ACHN (cell line): ENCODE results near the gene MOB1B.
"Not testable (repeated sequence)": the region's sequence is repeated elsewhere in the genome, so short reads cannot be mapped to it uniquely, and the experiment has no call there.

Source experiments
- DNase-seq: peaks from one replicate; pipeline ENCODE4 v3.0.0-alpha.2; 2015
- in situ Hi-C: cut with HindIII; loops from 2 replicates; pipeline ENCODE4 v1.10.0; 2017; ENCODE audit warnings: low sequenced_read_pairs, low pct_ligation_motif_present, low pct_unique_long_range_greater_than_20kb

Gene MOB1B

DNA sequence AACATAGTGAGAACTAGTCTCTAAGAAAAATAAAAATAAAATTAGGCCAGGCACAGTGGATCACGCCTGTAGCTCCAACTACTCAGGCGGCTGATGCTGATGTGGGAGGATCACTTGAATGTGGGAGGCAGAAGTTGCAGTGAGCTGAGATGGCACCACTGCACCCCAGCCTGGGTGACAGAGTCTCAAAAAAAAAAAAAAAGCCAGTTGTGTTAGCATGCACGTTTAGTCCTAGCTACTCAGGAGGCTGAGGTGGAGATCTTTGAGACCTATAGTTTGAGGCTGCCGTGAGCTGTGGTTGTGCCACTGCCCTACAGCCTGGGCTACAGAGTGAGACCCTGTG lies 93.8 kb downstream of the MOB1B start:
- in situ Hi-C loops = no loop called here
- no peak for DNase-seq

DNA sequence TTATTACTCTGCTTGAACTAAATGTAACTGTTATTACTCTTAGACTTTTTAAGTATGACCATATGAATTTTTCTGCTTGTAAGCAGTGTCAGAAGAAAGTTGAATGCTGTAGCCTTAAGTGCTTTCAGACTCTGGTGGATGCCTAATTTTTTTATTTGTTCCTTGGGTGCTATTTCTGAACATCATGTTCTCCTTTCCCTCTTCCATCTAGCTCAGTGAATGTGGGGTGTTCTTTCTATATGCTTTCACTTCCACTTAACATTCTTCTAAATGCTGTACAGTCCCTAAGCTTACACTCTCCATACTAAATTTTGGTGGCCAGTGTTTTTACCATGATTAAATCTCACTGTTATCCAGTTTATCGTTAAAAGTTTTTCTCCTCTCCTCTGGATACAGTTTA lies 94.9 kb downstream of the MOB1B start:
- no peak for DNase-seq
- in situ Hi-C loops = no loop called here

DNA sequence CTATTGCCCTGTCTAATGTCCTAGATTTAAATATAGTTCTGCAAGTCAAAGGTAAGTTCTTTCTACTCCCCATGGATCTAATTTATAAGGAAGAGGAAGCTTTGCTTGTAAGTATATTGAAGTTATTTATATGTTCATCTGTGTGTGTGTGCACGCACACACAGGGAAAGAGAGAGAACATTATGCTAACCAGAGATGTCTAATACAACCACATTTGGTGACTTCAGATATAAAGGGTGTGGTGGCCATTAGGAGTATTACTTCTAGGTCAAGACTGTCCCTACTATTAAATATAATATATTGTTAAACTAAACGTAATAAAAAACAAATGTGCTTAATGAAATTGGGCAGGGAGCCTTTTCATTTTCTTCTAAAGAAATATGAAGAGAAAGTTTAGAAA lies 95.4 kb downstream of the MOB1B start:
- DNase-seq = no peak
- in situ Hi-C loops = no loop called here

DNA sequence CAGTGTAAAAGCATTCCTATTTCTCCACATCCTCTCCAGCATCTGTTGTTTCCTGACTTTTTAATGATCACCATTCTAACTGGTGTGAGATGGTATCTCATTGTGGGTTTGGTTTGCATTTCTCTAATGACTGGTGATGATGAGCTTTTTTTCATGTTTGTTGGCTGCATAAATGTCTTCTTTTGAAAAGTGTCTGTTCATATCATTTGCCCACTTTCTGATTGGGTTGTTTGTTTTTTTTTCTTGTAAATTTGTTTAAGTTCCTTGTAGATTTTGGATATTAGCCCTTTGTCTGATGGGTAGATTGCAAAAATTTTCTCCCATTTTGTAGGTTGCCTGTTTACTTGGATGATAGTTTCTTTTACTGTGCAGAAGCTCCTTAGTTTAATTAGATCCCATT lies 97.5 kb downstream of the MOB1B start:
- DNase-seq, in situ Hi-C loops: not testable (repeated sequence)

DNA sequence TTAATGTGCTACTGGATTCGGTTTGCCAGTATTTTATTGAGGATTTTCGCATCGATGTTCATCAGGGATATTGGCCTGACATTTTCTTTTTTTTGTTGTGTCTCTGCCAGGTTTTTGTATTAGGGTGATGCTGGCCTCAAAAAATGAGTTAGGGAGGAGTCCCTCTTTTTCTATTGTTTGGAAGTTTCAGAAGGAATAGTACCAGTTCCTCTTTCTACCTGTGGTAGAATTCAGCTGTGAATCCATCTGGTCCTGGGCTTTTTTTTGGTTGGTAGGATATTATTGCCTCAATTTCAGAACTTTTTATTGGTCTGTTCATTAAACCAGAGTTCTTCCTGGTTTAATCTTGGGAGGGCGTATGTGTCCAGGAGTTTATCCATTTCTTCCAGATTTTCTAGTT lies 99.2 kb downstream of the MOB1B start:
- DNase-seq, in situ Hi-C loops: not testable (repeated sequence)

DNA sequence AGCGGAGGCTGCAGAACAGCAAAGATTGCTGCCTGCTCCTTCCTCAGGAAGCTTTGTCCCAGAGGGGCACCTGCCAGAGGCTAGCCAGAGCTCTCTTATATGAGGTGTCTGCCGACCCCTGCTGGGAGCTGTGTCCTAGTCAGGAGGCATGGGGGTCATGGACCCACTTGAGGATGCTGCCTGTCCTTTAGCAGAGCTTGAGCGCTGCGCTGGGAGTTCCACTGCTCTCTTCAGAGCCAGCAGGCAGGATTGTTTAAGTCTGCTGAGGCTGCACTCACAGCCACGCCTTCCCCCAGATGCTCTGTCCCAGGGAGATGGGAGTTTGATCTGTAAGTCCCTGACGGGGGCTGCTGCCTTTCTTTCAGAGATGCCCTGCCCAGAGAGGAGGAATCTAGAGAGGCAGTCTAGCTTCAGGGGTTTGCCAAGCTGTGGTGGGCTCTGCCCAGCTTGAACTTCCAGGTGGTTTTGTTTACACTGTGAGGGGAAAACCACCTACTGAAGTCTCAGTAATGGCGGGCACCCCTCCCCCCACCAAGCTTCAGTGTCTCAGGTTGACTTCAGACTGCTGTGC lies 102.2 kb downstream of the MOB1B start:
- no peak for DNase-seq
- in situ Hi-C loops = no loop called here

DNA sequence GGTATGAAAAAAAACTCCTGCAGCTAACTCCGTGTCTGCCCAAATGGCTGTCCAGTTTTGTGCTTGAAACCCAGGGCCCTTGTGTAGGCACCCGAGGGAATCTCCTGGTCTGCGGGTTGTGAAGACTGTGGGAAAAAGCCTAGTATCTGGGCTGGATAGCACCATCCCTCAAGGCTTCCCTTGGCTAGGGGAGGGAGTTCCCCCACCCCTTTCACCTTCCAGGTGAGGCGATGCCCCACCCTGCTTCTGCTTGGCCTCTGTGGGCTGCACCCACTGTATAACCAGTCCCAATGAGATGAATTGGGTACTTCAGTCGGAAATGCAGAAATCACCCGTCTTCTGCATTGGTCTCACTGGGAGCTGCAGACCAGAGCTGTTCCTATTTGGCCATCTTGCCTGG lies 102.9 kb downstream of the MOB1B start:
- in situ Hi-C loops, DNase-seq: not testable (repeated sequence)

DNA sequence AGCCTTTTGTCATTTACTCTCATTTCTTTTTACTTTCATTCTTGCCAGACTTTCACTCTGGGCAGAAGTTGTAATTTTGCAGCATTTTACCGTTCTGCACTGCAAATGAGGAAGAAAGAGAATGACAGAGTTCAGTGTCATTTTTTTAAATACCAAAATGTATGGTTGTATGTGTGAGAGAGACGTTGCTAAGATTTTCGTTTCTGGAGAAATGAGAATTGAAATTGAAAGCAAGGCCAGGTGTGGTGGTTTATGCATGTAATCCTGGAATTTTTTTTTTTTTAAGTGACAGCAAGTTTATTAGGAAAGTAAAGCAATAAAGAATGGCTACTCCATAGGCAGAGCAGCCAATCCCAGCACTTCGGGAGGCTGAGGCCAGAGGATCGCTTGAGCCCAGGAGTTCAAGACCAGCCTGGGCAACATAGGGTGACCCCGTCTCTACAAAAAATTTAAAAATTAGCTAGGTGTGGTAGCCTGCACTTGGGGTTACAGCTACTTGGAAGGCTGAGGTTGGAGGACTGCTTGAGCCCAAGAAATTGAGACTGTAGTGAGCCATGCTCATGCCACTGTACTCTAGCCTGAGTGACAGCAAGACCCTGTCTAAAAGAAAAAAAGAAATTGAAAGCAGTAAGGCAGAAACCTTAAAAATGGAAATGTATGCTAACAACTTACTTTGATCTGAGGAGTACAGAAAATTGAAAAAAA lies 104.2 kb downstream of the MOB1B start:
- in situ Hi-C loops = no loop called here
- DNase-seq = no peak

DNA sequence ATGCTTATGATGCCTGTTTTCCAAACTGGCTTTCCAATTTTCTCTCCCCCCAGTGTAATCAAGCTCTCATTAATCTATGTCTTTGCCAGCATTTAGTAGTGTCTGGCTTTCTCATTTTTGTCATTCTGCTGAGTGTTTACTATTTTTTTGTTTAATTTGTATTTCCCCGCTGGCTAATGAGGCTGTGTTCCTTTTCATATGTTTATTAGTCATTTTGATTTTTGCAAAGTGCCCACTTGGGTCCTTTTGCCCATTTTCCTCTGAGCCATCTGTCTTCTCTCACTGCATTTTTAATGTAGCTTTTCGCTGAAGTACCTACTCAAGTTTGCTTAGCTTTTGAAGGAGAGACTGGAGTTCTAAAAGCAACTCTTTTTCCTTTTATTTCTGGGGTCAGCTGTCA lies 106.0 kb downstream of the MOB1B start:
- in situ Hi-C loops = no loop called here
- DNase-seq = no peak

DNA sequence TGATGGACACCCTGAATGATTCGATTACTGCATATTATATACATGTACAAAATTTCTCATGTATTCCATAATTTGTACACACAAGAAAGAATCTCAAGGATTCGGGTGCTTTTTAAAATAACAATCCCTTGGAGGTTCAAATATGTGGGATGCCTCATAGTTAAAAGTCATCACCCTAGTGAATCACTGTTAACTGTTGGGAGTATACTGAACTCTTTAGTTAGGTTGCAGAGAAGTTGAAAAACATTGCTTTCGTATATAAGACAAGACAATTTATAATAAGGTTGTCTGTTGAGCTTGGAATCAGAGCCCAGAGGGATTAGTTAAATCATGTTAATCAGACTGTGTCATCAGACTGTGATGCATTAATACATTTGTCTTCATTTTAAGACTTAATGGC lies 106.9 kb downstream of the MOB1B start:
- DNase-seq = no peak
- in situ Hi-C loops = no loop called here

DNA sequence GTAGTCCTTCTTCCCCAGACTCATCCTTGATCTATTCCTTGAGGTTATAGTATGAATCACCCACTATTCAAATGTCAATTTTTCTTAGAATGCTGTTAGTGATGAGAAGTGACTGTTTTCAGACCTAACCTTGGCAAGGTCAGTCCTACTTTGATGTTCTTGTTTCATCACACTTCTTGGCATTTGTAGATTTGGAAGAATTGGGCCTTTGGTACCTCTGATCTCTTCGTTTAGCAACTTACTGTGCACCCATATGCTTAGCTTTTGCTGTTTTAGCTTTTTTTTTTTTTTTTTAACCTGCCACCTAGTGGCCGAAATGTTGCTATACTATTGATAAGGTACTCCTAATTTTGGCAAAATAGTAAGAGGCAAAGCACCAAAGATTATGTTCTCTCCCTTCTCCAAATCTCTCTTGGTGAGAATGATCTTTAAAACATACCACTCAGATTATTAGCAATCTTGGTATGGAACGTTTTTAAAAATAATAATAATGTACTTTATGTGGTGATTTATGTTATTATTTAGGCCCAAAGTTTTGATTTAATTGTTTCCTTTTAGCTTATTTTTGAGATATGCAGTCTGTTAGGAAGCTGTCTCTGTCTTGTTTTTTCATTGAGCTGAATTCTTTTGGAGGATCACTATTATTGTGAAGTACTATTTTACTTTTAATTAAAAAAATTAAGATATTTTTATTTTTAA lies 107.9 kb downstream of the MOB1B start:
- peak; percentile 35 for DNase-seq
- in situ Hi-C loops = no loop called here

DNA sequence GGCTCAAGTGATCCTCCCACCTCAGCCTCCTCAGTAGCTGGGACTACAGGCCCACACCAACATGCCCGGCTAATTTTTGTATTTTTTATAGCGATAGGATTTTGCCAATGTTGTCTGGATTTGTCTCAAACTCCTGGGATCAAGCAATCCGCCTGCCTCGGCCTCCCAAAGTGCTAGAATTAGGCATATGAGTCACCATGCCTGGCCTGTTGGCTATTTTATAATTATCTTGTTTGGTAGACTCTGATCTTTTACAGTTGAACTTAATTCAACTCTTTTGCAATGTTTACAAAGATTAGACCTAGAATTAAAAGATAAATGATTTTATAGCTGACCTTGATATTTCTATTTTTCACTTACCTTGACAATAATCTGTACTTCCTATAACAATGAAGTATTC lies 109.3 kb downstream of the MOB1B start:
- DNase-seq = no peak
- in situ Hi-C loops = no loop called here

DNA sequence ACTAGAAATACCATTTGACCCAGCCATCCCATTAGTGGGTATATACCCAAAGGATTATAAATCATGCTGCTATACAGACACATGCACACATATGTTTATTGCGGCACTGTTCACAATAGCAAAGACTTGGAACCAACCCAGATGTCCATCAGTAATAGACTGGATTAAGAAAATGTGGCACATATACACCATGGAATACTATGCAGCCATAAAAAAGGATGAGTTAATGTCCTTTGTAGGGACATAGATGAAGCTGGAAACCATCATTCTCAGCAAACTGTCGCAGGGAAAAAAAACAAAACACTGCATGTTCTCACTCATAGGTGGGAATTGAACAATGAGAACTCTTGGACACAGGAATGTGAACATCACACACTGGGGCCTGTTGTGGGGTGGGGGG lies 115.2 kb downstream of the MOB1B start:
- in situ Hi-C loops, DNase-seq: not testable (repeated sequence)

DNA sequence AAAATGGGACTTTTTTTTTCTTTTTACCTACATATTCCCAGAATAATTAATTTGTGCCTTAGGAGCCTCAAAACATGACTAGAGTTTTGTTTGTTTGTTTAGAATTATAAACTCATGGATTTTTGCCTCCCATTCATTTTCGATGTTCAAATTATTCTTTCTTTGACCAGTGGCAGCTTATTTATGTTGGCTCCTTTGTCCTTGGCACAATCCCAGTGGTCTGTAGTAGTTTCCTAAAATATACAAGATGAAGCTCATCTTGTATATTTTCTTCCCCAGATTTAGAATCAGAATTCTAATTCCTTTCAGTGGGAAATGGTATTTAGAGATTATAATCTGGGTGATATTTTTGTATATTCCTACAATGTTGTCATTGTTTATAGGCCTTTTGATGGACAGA lies 118.4 kb downstream of the MOB1B start:
- in situ Hi-C loops = no loop called here
- DNase-seq = no peak

DNA sequence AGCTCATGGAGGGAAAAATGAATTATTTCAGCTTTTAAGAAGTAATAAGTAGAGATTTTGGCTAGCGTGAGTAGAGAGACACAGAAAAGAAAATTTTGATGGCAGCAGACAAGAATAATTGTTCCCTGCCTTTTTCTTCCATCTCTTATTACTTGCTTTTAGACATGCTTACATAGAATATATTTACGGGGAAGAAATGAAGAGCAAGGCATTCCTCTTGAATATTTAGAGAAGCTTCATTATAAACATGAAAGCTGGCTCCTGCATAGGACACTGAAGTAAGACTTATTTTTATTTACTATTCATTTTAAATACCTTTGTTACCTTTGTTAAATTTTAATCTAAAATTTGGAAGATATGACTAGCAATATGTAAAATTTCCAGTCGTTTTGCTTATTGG lies 123.5 kb downstream of the MOB1B start:
- in situ Hi-C loops = no loop called here
- no peak for DNase-seq

DNA sequence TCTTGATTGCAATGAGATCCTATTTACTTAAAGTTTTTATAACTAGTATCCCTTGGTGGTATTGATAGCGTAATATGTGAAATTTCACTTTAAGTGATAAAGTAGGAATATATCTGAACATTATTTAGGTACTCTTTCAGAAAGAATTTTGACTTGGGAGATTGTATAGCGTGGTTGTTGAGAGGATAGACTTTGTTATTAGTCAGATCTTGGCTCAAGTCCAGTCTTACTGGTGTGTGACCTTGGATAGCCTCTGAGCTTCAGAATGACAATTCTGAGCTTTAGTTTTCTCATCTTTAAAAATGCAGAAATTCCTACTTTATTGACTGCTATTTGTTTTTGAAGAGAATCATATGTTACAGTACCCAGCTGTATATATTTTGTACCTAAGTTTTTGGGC lies 123.9 kb downstream of the MOB1B start:
- DNase-seq = peak; percentile 83
- in situ Hi-C loops = no loop called here

DNA sequence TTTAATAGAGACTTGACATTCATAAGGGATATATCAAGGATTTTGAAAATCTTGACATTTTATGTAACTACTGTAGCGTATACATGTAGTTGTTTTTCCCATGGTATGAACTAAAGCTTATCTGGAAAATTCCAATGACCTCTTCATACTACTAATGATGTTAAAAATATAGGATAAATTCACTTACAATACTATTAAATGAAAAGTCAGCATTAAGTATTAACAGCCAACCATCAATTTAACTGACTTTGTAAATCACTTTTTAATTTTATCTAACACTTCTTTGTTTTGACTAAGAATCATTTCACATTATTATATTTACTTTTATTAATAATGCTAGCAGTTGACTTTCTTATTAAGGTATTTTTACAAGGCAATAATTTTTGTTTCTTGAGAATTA lies 125.4 kb downstream of the MOB1B start:
- in situ Hi-C loops = no loop called here
- DNase-seq = no peak

DNA sequence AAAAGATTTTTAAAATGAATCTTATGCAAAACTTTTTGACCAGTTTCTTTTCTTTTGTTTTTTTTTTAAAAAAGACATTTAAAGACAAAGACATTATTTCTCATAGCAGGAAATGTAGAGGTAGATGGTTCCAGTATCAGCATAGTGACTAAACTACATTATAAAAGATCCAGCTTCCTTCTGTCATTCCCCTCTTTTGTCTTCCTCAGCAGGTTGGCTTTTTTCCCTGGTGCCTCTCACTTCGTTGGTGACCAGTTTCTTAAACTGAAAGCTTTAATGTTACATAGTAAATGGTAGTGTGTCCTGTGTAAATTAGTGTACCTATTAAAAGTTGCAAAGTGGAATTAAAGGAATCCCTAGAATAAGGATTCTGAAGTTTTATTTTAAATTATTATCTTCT lies 127.3 kb downstream of the MOB1B start:
- no peak for DNase-seq

DNA sequence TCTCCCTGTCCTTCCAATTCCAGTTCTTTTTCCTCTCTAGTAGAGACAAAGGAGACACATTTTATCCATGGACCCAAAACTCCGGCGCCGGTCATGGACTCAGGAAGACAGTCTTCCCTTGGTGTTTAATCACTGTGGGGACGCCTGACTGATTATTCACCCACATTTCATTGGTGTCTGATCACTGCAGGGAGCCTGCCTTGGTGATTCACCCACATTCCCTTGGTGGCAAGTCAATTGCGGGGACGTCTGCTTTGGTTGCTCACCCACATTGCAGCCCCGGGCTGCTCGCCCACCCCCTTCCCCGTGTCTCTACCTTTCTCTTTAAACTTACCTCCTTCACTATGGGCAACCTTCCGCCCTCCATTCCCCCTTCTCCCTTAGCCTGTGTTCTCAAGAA lies 129.9 kb downstream of the MOB1B start:
- DNase-seq = peak; percentile 82
- in situ Hi-C loops = not testable (repeated sequence)

More for the DNA sequence above, 127.3 kb downstream of the MOB1B start:
- in situ Hi-C loops = no loop called here
